Measurements from ENCODE around the gene ZNF613.
"Not testable (repeated sequence)": the region's sequence is repeated elsewhere in the genome, so short reads cannot be mapped to it uniquely, and the experiment has no call there.

Gene ZNF613

DNA sequence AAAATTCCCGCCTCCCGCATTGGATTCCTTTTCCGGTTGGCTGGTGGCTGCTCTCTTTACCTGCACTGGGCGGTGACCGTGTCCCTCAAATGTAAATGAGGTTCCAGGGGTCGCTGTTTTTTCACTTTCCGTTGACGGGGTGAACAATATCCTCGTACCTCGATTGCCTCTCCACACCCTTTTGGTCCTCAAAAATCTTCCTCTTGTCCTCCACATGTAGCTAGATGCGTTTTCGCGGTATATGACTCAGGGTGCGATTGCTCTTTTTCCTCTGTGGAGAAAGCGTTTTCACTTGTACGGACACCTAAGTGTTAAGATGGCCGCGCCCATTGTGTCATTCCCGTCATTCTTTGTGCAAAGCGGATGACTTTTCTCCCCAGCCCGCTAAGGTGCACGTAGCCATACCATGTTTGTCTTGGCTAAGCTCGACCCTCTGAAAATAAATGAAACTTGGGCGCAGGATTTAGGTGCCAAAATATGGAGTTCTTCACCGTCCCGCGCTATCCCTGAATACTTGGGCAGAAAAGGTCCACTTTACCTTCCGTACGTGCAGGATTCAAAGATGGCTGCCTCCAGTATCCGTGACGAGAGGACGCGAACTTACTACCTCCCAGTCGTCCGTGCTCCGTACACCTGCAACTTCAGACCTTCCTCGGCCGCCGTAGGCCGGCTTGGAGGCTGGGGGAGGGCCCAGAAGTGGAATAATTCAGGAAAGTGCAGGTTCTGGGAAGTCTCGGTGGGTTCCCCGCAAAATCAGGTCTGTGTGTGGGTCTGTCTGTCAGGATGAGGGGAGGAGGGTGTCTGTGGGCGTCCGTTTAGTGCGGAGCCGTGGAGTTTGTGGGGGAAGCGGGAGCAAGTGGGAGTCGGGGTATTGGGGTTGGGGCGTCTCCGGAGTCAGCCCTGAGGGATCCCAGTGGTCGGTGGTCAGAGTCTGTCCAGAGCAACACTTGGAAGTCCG is at the start of gene ZNF613:
Gene ZNF613, plus strand, starts transcription at position 689 of the 958 bp plus-strand sequence. CDS start 8,749 bp downstream, outside the sequence.
- in situ Hi-C loops (cut with MboI; ENCODE audit: low sequenced_read_pairs) = no loop called here

- in situ Hi-C loops (cut with MboI; ENCODE audit: low sequenced_read_pairs) = no loop called here
Measured at GRCh38 chr19:51882518-51882917, 44.8 kb upstream of the ZNF613 start.

DNA sequence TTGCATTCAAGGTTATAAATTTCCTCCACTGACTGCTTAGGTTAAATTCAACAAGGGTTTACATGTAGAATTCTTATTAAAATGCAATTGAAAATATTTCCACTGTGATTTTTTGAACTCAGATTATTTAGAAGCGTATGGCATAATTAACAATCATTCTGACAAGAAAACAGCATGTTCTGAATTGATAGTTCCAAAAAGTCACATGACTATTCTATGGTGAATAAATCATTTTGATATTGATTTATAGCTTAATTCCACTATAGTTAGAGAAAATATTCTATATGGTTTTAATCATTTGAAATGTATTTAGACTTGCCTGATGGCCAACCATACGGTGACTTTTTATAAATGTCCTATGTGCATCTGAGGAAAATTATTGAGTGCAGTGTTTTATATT is 42.6 kb upstream of the ZNF613 start:
- in situ Hi-C loops (cut with MboI; ENCODE audit: low sequenced_read_pairs) = no loop called here

GRCh38 chr19:51887522-51888498 is 39.5 kb upstream of the ZNF613 start, which contains the start of gene ZNF577:
Gene ZNF577 (minus strand): TSS chr19:51887951. CDS start chr19:51880382, 7,569 bp downstream.
- in situ Hi-C loops (cut with MboI; ENCODE audit: low sequenced_read_pairs) = no loop called here

- in situ Hi-C loops (cut with MboI; ENCODE audit: low sequenced_read_pairs) = no loop called here
Measured at GRCh38 chr19:51889934-51890333, 37.3 kb upstream of the ZNF613 start.

GRCh38 chr19:51891193-51891747 is 36.0 kb upstream of the ZNF613 start:
- in situ Hi-C loops (cut with MboI; ENCODE audit: low sequenced_read_pairs) = no loop called here

DNA sequence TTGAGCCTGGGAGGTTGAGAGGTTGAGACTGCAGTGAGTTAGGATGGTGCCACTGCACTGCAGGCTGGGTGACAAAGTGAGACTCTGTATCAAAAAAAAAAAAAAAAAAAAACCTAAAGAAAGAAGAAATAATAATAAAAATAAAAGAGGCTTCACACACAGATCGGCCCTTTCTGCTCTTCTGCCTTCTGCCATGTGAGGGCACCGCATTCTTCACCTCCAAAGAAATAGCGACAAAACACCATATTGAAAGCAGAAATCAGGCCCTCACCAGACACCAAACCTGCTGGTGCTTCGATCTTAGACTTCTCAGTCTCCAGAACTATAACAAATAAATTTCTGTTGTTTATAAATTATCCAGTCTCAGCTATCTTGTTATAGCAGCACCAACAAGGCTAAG is 25.4 kb upstream of the ZNF613 start:
- in situ Hi-C loops (cut with MboI; ENCODE audit: low sequenced_read_pairs) = no loop called here

DNA sequence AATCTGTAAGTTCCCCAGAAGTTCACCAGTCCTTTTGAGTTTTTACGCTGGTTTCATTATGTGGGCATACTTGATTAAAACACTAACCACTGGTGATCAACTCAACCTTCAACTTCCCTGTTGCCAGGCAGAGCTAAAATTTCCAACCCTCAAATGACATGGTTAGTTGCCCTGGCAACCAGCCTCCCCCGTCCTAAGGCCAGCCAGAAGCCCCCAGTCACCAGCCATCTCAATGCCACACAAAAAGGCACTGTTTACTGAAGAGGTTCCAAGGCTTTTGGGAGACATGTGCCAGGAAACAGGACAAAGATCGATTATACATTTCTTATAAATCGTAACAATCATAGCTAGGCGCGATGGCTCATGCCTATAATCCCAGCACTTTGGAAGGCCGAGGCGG is 24.1 kb upstream of the ZNF613 start:
- in situ Hi-C loops (cut with MboI; ENCODE audit: low sequenced_read_pairs) = no loop called here

- in situ Hi-C loops (cut with MboI; ENCODE audit: low sequenced_read_pairs) = no loop called here
Measured at GRCh38 chr19:51904331-51905165, 22.7 kb upstream of the ZNF613 start, which contains the start of gene ZNF649. Gene ZNF649 (minus strand): TSS chr19:51905017. CDS start chr19:51900107, 4,910 bp downstream.

GRCh38 chr19:51905206-51905605 is 22.1 kb upstream of the ZNF613 start:
- in situ Hi-C loops (cut with MboI; ENCODE audit: low sequenced_read_pairs) = no loop called here

GRCh38 chr19:51905639-51906038 is 21.6 kb upstream of the ZNF613 start:
- in situ Hi-C loops (cut with MboI; ENCODE audit: low sequenced_read_pairs) = not testable (repeated sequence)

DNA sequence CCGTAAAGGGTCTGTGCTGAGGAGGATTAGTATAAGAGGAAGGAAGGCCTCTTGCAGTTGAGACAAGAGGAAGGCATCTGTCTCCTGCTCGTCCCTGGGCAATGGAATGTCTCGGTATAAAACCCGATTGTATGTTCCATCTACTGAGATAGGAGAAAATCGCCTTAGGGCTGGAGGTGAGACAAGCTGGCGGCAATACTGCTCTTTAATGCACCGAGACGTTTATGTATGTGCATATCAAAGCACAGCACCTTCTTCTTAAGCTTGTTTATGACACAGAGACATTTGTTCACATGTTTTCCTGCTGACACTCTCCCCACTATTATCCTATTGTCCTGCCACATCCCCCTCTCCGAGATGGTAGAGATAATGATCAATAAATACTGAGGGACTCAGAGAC is 21.2 kb upstream of the ZNF613 start:
- in situ Hi-C loops (cut with MboI; ENCODE audit: low sequenced_read_pairs) = not testable (repeated sequence)

DNA sequence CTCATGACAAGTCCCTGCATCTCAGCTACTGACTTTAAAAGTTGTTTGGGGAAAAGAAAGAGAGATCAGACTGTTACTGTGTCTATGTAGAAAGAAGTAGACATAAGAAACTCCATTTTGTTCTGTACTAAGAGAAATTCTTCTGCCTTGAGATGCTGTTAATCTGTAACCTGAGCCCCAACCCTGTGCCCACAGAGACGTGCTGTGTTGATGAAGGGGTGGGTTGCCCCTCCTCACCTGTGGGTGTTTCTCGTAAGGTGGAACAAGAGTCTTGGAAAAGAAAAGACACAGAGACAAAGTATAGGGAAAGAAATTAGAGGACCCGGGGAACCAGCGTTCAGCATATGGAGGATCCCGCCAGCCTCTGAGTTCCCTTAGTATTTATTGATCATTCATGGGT is 19.3 kb upstream of the ZNF613 start:
- in situ Hi-C loops (cut with MboI; ENCODE audit: low sequenced_read_pairs) = not testable (repeated sequence)

- in situ Hi-C loops (cut with MboI; ENCODE audit: low sequenced_read_pairs) = no loop called here
Measured at GRCh38 chr19:51915324-51915867, 11.9 kb upstream of the ZNF613 start.

- in situ Hi-C loops (cut with MboI; ENCODE audit: low sequenced_read_pairs) = no loop called here
Measured at GRCh38 chr19:51916167-51916566, 11.1 kb upstream of the ZNF613 start.

- in situ Hi-C loops (cut with MboI; ENCODE audit: low sequenced_read_pairs) = no loop called here
Measured at GRCh38 chr19:51919606-51920005, 7.7 kb upstream of the ZNF613 start.

DNA sequence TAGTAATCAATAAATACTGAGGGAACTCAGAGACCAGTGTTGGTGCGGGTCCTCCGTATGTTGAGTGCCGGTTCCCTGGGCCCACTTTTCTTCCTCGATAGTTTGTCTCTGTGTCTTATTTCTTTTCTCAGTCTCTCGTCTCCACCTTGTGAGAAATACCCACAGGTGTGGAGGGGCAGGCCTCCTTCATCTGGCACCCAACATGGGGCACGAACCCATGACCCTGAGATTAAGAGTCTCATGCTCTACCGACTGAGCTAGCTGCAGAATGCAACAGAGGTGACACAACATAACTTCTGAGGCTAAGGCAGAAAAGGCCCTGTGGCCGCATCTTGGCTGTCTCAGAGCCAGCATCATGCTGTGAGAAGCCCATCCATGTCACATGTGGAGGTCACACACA is 5.3 kb upstream of the ZNF613 start:
- in situ Hi-C loops (cut with MboI; ENCODE audit: low sequenced_read_pairs) = no loop called here

DNA sequence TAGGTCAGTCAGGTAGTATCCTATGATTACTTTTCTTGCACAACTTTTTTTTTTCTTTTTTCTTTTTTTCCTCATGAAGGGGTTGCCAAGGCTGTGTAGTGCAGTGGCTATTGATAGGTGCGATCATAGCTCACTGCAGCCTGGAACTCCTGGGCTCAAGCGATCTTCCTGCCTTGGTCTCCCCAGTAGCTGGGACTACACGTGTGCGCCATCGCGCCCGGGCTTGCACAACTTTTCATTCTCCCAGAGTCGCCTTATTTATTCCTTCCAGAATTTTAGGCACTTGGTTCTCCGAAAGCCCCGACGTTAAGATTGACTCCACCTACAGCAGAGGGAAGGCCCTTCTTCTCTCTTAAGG is 867 bp upstream of the ZNF613 start:
- in situ Hi-C loops (cut with MboI; ENCODE audit: low sequenced_read_pairs) = no loop called here

DNA sequence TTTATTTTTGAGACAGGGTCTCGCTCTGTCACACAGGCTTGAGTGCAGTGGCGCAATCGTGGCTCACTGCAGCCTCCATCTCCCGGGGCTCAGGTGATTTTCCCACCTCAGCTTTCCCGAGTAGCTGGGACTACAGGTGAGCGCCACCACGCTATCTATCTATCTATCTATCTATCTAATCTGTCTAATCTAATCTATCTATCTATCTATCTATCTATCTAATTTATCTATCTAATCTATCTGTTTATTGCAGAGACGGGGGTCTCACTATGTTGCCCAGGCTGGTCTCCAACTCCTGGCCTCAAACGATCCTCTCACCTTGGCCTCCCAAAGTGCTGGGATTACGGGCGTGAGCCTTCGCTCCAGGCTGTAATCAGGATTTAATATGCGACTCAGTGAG is 587 bp downstream of the ZNF613 start:
- in situ Hi-C loops (cut with MboI; ENCODE audit: low sequenced_read_pairs) = no loop called here

DNA sequence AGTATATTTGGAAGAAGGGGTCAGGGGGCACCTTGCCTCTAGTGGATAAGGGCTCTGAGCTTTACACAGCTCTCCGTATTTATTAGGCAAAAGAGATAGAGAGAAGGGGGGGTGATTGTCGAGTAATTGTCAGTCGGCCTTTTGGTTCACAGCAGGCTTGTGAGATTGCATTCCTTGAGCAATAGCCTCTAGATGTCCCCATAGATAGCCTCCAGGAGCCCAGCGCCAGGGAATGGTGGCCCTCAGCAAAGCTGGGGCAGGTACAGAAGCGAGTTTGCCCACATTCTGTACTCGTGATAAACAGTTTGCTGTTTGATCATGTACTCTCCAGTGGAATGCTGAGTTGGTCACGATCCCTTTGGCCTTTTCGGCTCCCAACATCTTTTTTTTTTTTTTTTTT is 4.6 kb downstream of the ZNF613 start:
- in situ Hi-C loops (cut with MboI; ENCODE audit: low sequenced_read_pairs) = no loop called here

Measured in HL-60/S4 (cell line).